Peyer's patch (tissue), 4 donors: ENCODE measurements around the gene PLCH2. TPM values are rescaled to one million over a fixed set of nuclear protein-coding genes. Genes with fewer than 3 reads are reported as not detected.

Experiments
- DNase-seq, 3 donors: peaks; one replicate each; pipeline ENCODE4 v3.0.0-alpha.2; 2017 to 2019
- H3K27ac ChIP-seq, 4 donors: fragments of 200-600 bp; sonication (generic); one replicate each; pipeline ENCODE4 v1.5.1; 2016 to 2019
- H3K27me3 ChIP-seq, 2 donors: fragments of 200-600 bp; sonication (generic); one replicate each; pipeline ENCODE4 v1.5.1; 2019
- H3K36me3 ChIP-seq, 3 donors: fragments of 200-600 bp; sonication (generic); one replicate each; pipeline ENCODE4 v1.5.1; 2016 to 2019
- H3K4me1 ChIP-seq, 4 donors: fragments of 200-600 bp; sonication (generic); one replicate each; pipeline ENCODE4 v1.5.1; 2016 to 2019
- H3K4me3 ChIP-seq, 4 donors: fragments of 200-600 bp; sonication (generic); 1 replicate in 3 of 4; 2 replicates in 1 of 4; pipeline ENCODE4 v1.5.1; 2016 to 2019; ENCODE audit warnings: mild to moderate bottlenecking in 1 of 4
- H3K9me3 ChIP-seq, 4 donors: fragments of 200-600 bp; sonication (generic); one replicate each; pipeline ENCODE4 v1.5.1; 2016 to 2019; ENCODE audit warnings: mild to moderate bottlenecking in 1 of 4
- POLR2A ChIP-seq, 2 donors: fragments of 450-650 bp; IDR thresholded peaks; one replicate each; pipeline ENCODE4 v1.5.1; 2017; ENCODE audit warnings: antibody characterized with exemption in 2 of 2, mild to moderate bottlenecking in 2 of 2, moderate library complexity in 2 of 2
- total RNA-seq, 4 donors: library from RNA; depleted of rRNA; stranded (reverse); fragments of >200 nt; gene quantifications; one replicate each; pipeline ENCODE4 v1.1.0, GENCODE V29; 2016
- TF ChIP-seq, protein P1 (sequence below), 6 experiments: fragments of 450-650 bp in 4 of 6; fragments of 200-600 bp in 2 of 6; sonication (generic) in 1 of 6; IDR thresholded peaks; one replicate each; pipeline ENCODE4 v1.5.1; 2017 to 2019; ENCODE audit warnings: antibody characterized with exemption in 6 of 6, mild to moderate bottlenecking in 3 of 6, moderate library complexity in 1 of 6

PLCH2 gene
- total RNA-seq, 4 donors from 2014 or later: 2.5 to 18.3 (median 7.8) TPM

DNA sequence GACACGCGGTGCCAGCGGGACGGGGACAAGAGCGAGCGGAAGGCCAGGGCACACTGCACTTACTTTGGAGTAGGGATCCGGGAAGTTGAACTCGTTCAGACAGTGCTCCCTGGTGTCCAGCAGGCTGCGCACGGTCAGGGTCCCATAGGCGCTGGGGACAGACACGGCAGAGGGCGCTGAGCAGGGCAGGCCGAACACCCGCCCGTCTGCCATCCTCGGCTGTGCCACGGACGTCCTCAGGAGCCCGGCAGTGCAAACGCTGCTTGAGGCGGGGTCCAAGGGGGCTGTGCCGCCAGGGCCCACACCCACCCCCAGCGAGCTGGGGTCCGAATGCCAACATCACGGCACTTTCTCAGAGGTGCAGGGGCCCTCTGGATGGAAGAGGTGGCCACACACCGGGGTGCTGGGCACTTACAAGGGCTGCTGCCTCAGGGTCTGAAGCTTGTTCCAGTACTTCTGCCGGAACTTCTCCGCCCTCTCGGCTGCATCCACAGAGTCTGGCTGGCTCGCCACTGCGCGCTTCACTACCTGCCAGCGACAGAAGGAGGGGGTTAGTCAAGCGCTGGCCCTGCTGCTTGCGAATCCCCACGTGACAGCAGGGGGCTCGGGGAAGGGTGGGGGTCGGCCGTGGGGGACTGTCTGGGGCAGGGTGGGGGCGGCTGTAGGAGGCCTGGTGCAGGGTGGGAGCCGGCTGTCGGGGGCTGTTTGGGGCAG, 38.0 kb downstream of the PLCH2 start:
- no peak for TF ChIP-seq POLR2A (IDR thresholded peaks at IDR 0.05)
- TF ChIP-seq, protein P1, sequence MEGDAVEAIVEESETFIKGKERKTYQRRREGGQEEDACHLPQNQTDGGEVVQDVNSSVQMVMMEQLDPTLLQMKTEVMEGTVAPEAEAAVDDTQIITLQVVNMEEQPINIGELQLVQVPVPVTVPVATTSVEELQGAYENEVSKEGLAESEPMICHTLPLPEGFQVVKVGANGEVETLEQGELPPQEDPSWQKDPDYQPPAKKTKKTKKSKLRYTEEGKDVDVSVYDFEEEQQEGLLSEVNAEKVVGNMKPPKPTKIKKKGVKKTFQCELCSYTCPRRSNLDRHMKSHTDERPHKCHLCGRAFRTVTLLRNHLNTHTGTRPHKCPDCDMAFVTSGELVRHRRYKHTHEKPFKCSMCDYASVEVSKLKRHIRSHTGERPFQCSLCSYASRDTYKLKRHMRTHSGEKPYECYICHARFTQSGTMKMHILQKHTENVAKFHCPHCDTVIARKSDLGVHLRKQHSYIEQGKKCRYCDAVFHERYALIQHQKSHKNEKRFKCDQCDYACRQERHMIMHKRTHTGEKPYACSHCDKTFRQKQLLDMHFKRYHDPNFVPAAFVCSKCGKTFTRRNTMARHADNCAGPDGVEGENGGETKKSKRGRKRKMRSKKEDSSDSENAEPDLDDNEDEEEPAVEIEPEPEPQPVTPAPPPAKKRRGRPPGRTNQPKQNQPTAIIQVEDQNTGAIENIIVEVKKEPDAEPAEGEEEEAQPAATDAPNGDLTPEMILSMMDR (IDR thresholded peaks at IDR 0.05): no peak
- no peak for DNase-seq
- Histone ChIP-seq H3K27ac (no peak overlapping the region), H3K36me3 (peaks cover 0 to 99% (median 0%) of the 10 kb centered on the region in 3 donors), H3K4me1 (no peaks in the 10 kb centered on the region), H3K27me3 (no peaks in the 10 kb centered on the region), H3K4me3 (no peak overlapping the region), H3K9me3 (no peaks in the 10 kb centered on the region)

DNA sequence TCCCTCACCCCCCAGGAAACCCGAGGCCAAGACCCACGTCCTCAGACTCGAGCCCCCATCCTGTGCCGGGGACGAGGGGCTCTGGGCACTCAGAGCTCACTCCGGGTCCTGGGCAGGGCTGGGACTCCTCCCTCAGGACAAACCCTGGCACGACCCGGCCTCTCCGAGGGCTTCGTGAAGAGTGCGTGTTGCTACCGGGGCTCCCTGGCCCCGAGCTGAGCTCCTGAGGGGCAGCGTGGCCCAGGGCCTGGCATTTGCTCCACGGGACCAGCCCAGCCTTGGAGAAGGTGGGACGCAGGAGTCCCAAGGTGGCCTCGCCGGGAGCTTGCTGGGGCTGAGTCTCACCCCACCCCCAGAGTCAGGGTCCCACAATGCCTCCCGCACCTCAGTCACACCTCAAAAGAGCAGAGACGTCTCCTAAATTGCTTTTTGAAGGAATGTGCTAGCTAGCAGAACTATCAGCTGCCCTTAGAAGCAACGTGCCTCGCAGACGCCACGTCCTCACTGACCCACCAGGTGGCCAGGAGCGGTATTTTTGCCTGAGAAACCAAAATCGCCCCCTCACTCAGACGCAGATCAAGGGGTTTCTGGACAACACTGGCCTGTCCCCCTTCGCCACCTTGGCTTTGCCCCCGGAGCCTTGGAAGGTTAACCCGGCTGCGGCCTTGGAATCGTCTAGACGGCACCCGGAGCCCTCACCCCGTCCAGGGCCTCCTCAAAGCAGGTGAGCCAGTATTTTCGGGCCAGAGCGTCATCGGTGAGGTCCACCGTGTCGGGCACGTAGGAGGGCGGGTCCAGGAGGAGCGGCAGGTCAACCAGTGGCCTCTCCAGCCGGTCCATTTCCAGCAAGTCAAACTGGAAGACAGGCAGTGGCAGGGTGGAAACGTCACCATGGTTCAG, 39.0 kb downstream of the PLCH2 start:
- Histone ChIP-seq H3K4me3 (no peak overlapping the region), H3K36me3 (peaks cover 0 to 99% (median 0%) of the 10 kb centered on the region in 3 donors), H3K4me1 (no peaks in the 10 kb centered on the region), H3K27me3 (no peaks in the 10 kb centered on the region), H3K27ac (no peak overlapping the region), H3K9me3 (no peaks in the 10 kb centered on the region)
- no peak for DNase-seq
- no peak for TF ChIP-seq POLR2A (IDR thresholded peaks at IDR 0.05)
- TF ChIP-seq, protein P1 (IDR thresholded peaks at IDR 0.05): no peak

DNA sequence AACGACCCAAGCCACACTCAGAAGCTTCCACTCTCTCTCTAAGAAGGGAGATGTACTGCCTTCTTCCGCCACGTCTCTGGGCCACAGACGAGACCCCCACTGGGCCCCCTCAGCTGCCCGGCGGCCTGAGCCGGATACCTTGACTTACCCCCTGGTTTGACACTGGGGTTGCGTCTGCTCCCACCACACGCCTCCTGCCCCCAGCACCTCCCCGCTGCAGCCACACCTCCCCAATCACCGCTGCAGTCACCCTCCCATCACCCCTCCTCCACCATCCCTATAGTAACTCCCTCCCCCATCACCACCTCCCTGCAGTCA, 39.6 kb downstream of the PLCH2 start:
- Histone ChIP-seq H3K9me3 (no peaks in the 10 kb centered on the region), H3K27ac (no peak overlapping the region), H3K4me3 (no peak overlapping the region), H3K36me3 (peaks cover 0 to 99% (median 0%) of the 10 kb centered on the region in 3 donors), H3K4me1 (no peaks in the 10 kb centered on the region), H3K27me3 (no peaks in the 10 kb centered on the region)
- TF ChIP-seq POLR2A (IDR thresholded peaks at IDR 0.05): no peak
- TF ChIP-seq, protein P1 (IDR thresholded peaks at IDR 0.05): no peak
- DNase-seq: no peak

DNA sequence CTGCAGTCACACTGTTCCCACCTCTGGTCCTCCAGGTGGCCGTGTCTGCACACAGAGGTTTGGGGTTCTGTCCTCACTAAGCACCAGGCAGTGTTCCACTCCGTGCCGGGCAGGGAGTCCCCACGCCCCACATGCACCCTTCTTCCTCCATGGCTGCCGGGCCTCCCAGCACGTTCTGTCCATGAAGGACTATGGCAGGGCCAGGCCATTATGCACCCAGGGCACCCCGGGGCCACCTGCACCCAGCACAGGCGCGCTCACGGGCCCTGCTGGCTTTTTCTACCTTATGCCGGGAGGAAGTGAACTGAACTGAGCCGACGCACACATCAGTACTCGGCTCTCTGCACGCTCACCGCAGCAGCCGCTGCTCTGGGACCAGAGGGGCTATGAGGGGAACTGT, 40.0 kb downstream of the PLCH2 start:
- no peaks in the 10 kb centered on the region for H3K27me3 ChIP-seq
- H3K36me3 ChIP-seq: peaks cover 0 to 99% (median 0%) of the 10 kb centered on the region in 3 donors
- H3K4me3 ChIP-seq: no peak overlapping the region
- DNase-seq: no peak
- H3K4me1 ChIP-seq: no peaks in the 10 kb centered on the region
- no peaks in the 10 kb centered on the region for H3K9me3 ChIP-seq
- H3K27ac ChIP-seq: no peak overlapping the region
- TF ChIP-seq, protein P1 (IDR thresholded peaks at IDR 0.05): no peak
- no peak for TF ChIP-seq POLR2A (IDR thresholded peaks at IDR 0.05)

DNA sequence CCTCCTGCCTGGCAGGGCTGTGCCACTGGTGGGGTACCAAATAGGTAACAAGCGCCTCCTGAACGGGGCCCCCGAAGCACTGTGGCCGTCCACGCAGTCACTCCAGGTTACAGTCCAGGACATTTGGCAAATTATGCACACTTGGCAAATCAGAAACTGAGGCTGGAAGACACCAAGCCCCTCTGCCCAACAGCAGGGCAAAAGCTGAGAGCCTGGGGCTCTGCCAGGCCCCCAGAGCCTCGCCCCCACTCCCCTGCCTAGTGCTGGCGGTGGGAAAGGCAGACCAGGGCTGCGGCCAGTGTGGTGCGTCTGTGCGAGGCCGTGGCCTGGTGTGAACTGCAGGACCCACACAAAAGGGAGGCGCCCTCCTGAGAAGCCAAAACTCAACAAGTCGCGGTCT, 40.9 kb downstream of the PLCH2 start:
- H3K27ac ChIP-seq: no peak overlapping the region
- TF ChIP-seq, protein P1 (IDR thresholded peaks at IDR 0.05): no peak
- TF ChIP-seq POLR2A (IDR thresholded peaks at IDR 0.05): no peak
- no peaks in the 10 kb centered on the region for H3K9me3 ChIP-seq
- no peaks in the 10 kb centered on the region for H3K27me3 ChIP-seq
- H3K4me3 ChIP-seq: no peak overlapping the region
- H3K4me1 ChIP-seq: no peaks in the 10 kb centered on the region
- DNase-seq: no peak
- peaks cover 0 to 98% (median 0%) of the 10 kb centered on the region in 3 donors for H3K36me3 ChIP-seq
